Spinal cord (tissue), 10 donors: Measurements from ENCODE around the gene SMIM7. TPM values are rescaled to one million over a fixed set of nuclear protein-coding genes. Genes with fewer than 3 reads are reported as not detected.
A peak's percentile ranks its signal among the peaks of the same experiment; 100 is the strongest.
"Not testable (repeated sequence)": the region's sequence is repeated elsewhere in the genome, so short reads cannot be mapped to it uniquely, and the experiment has no call there.

ENCODE experiments used
- DNase-seq, 6 donors: peaks; one replicate each; pipeline versions ENCODE4 v3.0.0 to v3.0.0-alpha.2; 2013 to 2015; ENCODE audit warnings: low spot score in 6 of 6, low read depth in 4 of 6
- H3K27ac ChIP-seq: one replicate; pipeline ENCODE4 v1.5.1; 2013; ENCODE audit warnings: low read depth, low read length, control low read depth
- H3K27me3 ChIP-seq: one replicate; pipeline ENCODE4 v1.6.1; 2013; ENCODE audit warnings: low read length; ENCODE audit not compliant: control insufficient read depth, insufficient read depth
- H3K36me3 ChIP-seq: one replicate; pipeline ENCODE4 v1.6.1; 2013; ENCODE audit warnings: low read length; ENCODE audit not compliant: control insufficient read depth, insufficient read depth
- H3K4me1 ChIP-seq: one replicate; pipeline ENCODE4 v1.6.1; 2013; ENCODE audit warnings: low read length; ENCODE audit not compliant: control insufficient read depth, insufficient read depth
- H3K4me3 ChIP-seq: one replicate; pipeline ENCODE4 v1.5.1; 2013; ENCODE audit warnings: low read depth, low read length, control low read depth
- H3K9me3 ChIP-seq: one replicate; pipeline ENCODE4 v1.6.1; 2013; ENCODE audit warnings: low read length; ENCODE audit not compliant: control insufficient read depth, insufficient read depth
- WGBS: methylation state at CpG from one replicate; pipeline ENCODE4 v1.1.5; 2013; ENCODE audit warnings: missing lambda C conversion rate; ENCODE audit not compliant: insufficient coverage; 5-methylcytosine and 5-hydroxymethylcytosine counted together
- polyA plus RNA-seq, 2 donors: library from polyadenylated mRNA; unstranded; fragments of 120-200 nt; gene quantifications; one replicate each; pipeline ENCODE4 v1.2.1, GENCODE V29; 2013; ENCODE audit not compliant: insufficient read length in 2 of 2
- total RNA-seq, 2 donors: library from RNA; depleted of rRNA in 1 of 2; stranded (reverse); fragments of 120-200 nt in 1 of 2; fragments of >200 nt in 1 of 2; gene quantifications; one replicate each; pipeline versions ENCODE4 v1.2.3 to v1.2.4, GENCODE V29; 2013 to 2014
- donor health status: healthy.

SMIM7 gene
- total and polyA plus RNA-seq, 4 donors: 70.9 to 127 (median 104) TPM

GRCh38 chr19:16660763-16661479 lies 977 bp upstream of the SMIM7 start, which contains the start of gene TMEM38A:
TSS of gene TMEM38A (plus strand) at chr19:16661139. CDS start at chr19:16661218, 79 bp downstream.
- peaks cover 27% of the 10 kb centered on the region for H3K36me3 ChIP-seq
- peaks cover 28% of the 10 kb centered on the region for H3K4me1 ChIP-seq
- peak within 1 kb of the TSS; percentile 98 for H3K27ac ChIP-seq
- H3K27me3 ChIP-seq: no peaks in the 10 kb centered on the region
- peak within 1 kb of the TSS; percentile 96 for H3K4me3 ChIP-seq
- under 1% methylated on average over 69 of the region's 76 CpGs for WGBS
- H3K9me3 ChIP-seq: no peaks in the 10 kb centered on the region
- peak in 2 of 6 donors; percentile 27 to 44 for DNase-seq

GRCh38 chr19:16659464-16659831 lies 496 bp downstream of the SMIM7 start:
- peaks cover 28% of the 10 kb centered on the region for H3K4me1 ChIP-seq
- H3K27ac ChIP-seq: peak overlapping the region; percentile 98
- H3K27me3 ChIP-seq: no peaks in the 10 kb centered on the region
- peaks cover 36% of the 10 kb centered on the region for H3K36me3 ChIP-seq
- 2% methylated on average over 14 of the region's 14 CpGs for WGBS
- no peaks in the 10 kb centered on the region for H3K9me3 ChIP-seq
- no peak for DNase-seq
- peak overlapping the region; percentile 96 for H3K4me3 ChIP-seq

- peaks cover 28% of the 10 kb centered on the region for H3K4me1 ChIP-seq
- WGBS: 88% methylated on average over 5 of the region's 5 CpGs
- no peak overlapping the region for H3K4me3 ChIP-seq
- no peaks in the 10 kb centered on the region for H3K9me3 ChIP-seq
- no peak overlapping the region for H3K27ac ChIP-seq
- DNase-seq: no peak
- peaks cover 56% of the 10 kb centered on the region for H3K36me3 ChIP-seq
- H3K27me3 ChIP-seq: no peaks in the 10 kb centered on the region
Measured at GRCh38 chr19:16657384-16657783, 2.6 kb downstream of the SMIM7 start.

- Histone ChIP-seq H3K27ac (no peak overlapping the region), H3K27me3 (no peaks in the 10 kb centered on the region), H3K4me1 (peaks cover 20% of the 10 kb centered on the region), H3K36me3 (peaks cover 71% of the 10 kb centered on the region), H3K9me3 (no peaks in the 10 kb centered on the region), H3K4me3 (no peak overlapping the region)
- DNase-seq: no peak
- 88% methylated on average over 11 of the region's 11 CpGs for WGBS
Measured at GRCh38 chr19:16655727-16656126, 4.2 kb downstream of the SMIM7 start.

GRCh38 chr19:16654627-16655026 lies 5.3 kb downstream of the SMIM7 start:
- Histone ChIP-seq H3K36me3 (peaks cover 78% of the 10 kb centered on the region), H3K4me3 (no peak overlapping the region), H3K4me1 (peaks cover 14% of the 10 kb centered on the region), H3K27ac (no peak overlapping the region), H3K9me3 (no peaks in the 10 kb centered on the region), H3K27me3 (no peaks in the 10 kb centered on the region)
- DNase-seq: peak in 1 of 6 donors; percentile 34
- no CpG with 5 or more reads among the region's 3 CpGs for WGBS

GRCh38 chr19:16654140-16654539 lies 5.8 kb downstream of the SMIM7 start:
- Histone ChIP-seq H3K4me1 (peaks cover 10% of the 10 kb centered on the region), H3K36me3 (peaks cover 83% of the 10 kb centered on the region), H3K9me3 (no peaks in the 10 kb centered on the region), H3K27ac (no peak overlapping the region), H3K27me3 (no peaks in the 10 kb centered on the region), H3K4me3 (no peak overlapping the region)
- DNase-seq: peak in 1 of 6 donors; percentile 9
- 100% methylated on average over 3 of the region's 3 CpGs for WGBS

GRCh38 chr19:16652854-16653253 lies 7.1 kb downstream of the SMIM7 start:
- H3K36me3 ChIP-seq: peaks cover 88% of the 10 kb centered on the region
- no peaks in the 10 kb centered on the region for H3K27me3 ChIP-seq
- peak in 2 of 6 donors; percentile 6 to 26 for DNase-seq
- WGBS: 70% methylated on average over 7 of the region's 7 CpGs
- H3K27ac ChIP-seq: no peak overlapping the region
- no peaks in the 10 kb centered on the region for H3K9me3 ChIP-seq
- no peak overlapping the region for H3K4me3 ChIP-seq
- H3K4me1 ChIP-seq: peaks cover 3% of the 10 kb centered on the region

GRCh38 chr19:16651421-16652188 lies 8.3 kb downstream of the SMIM7 start:
- not testable (repeated sequence) for H3K27me3 ChIP-seq, H3K4me1 ChIP-seq, H3K9me3 ChIP-seq, DNase-seq, H3K4me3 ChIP-seq, H3K27ac ChIP-seq
- 99% methylated on average over 6 of the region's 8 CpGs for WGBS
- peaks cover 84% of the 10 kb centered on the region for H3K36me3 ChIP-seq

- 71% methylated on average over 2 of the region's 2 CpGs for WGBS
- H3K27ac ChIP-seq: no peak overlapping the region
- peaks cover 83% of the 10 kb centered on the region for H3K36me3 ChIP-seq
- H3K4me1 ChIP-seq: peaks cover 6% of the 10 kb centered on the region
- no peak for DNase-seq
- H3K9me3 ChIP-seq: no peaks in the 10 kb centered on the region
- H3K27me3 ChIP-seq: no peaks in the 10 kb centered on the region
- no peak overlapping the region for H3K4me3 ChIP-seq
Measured at GRCh38 chr19:16650821-16651220, 9.1 kb downstream of the SMIM7 start.
